Measurements from ENCODE around the gene POLN. TPM values are rescaled to one million over a fixed set of nuclear protein-coding genes. Genes with fewer than 3 reads are reported as not detected.

POLN gene
- total RNA-seq, 2 experiments from 2014 or later = 2.1 to 2.3 TPM

GRCh38 chr4:2070421-2071251 is 171.3 kb downstream of the POLN start:
- Mint-ChIP-seq H3K36me3 (ENCODE audit: low read depth) (no peaks in the 10 kb centered on the region), H3K27ac (no peak overlapping the region), H3K27me3 (no peaks in the 10 kb centered on the region), H3K4me3 (no peak overlapping the region), H3K9me3 (no peaks in the 10 kb centered on the region), H3K4me1 (ENCODE audit: low read depth) (no peaks in the 10 kb centered on the region)
- ChIA-PET CTCF (no interaction called here), POLR2A (no interaction called here)
- intact Hi-C loops (cut with DNase I, micrococcal nuclease) = no loop called here
- peaks cover 0 to 4% of the 10 kb centered on the region in 2 experiments for H3K9me3 ChIP-seq (ENCODE audit: control insufficient read depth in 1 of 2, insufficient read depth in 1 of 2, low read length in 2 of 2)
- no peaks in the 10 kb centered on the region for H3K4me1 ChIP-seq (ENCODE audit: insufficient read depth, low read length)
- no peak for ATAC-seq (ENCODE audit: poor library complexity)
- peak in 1 of 14 experiments; percentile 7 for DNase-seq
- no peak overlapping the region for H3K27ac ChIP-seq (ENCODE audit: low read depth in 1 of 2, low read length in 2 of 2)
- H3K36me3 ChIP-seq (ENCODE audit: insufficient read depth, low read length) = no peaks in the 10 kb centered on the region
- H3K4me3 ChIP-seq (ENCODE audit: low read length) = no peak overlapping the region
- H3K27me3 ChIP-seq (ENCODE audit: control insufficient read depth in 1 of 2, insufficient read depth in 2 of 2, low read length in 2 of 2) = no peaks in the 10 kb centered on the region
- TF ChIP-seq, protein P1, sequence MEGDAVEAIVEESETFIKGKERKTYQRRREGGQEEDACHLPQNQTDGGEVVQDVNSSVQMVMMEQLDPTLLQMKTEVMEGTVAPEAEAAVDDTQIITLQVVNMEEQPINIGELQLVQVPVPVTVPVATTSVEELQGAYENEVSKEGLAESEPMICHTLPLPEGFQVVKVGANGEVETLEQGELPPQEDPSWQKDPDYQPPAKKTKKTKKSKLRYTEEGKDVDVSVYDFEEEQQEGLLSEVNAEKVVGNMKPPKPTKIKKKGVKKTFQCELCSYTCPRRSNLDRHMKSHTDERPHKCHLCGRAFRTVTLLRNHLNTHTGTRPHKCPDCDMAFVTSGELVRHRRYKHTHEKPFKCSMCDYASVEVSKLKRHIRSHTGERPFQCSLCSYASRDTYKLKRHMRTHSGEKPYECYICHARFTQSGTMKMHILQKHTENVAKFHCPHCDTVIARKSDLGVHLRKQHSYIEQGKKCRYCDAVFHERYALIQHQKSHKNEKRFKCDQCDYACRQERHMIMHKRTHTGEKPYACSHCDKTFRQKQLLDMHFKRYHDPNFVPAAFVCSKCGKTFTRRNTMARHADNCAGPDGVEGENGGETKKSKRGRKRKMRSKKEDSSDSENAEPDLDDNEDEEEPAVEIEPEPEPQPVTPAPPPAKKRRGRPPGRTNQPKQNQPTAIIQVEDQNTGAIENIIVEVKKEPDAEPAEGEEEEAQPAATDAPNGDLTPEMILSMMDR (IDR thresholded peaks at IDR 0.05) = no peak

GRCh38 chr4:2069986-2070385 is 171.9 kb downstream of the POLN start:
- intact Hi-C loops (cut with DNase I, micrococcal nuclease) = no loop called here
- CTCF ChIA-PET = no interaction called here

DNA sequence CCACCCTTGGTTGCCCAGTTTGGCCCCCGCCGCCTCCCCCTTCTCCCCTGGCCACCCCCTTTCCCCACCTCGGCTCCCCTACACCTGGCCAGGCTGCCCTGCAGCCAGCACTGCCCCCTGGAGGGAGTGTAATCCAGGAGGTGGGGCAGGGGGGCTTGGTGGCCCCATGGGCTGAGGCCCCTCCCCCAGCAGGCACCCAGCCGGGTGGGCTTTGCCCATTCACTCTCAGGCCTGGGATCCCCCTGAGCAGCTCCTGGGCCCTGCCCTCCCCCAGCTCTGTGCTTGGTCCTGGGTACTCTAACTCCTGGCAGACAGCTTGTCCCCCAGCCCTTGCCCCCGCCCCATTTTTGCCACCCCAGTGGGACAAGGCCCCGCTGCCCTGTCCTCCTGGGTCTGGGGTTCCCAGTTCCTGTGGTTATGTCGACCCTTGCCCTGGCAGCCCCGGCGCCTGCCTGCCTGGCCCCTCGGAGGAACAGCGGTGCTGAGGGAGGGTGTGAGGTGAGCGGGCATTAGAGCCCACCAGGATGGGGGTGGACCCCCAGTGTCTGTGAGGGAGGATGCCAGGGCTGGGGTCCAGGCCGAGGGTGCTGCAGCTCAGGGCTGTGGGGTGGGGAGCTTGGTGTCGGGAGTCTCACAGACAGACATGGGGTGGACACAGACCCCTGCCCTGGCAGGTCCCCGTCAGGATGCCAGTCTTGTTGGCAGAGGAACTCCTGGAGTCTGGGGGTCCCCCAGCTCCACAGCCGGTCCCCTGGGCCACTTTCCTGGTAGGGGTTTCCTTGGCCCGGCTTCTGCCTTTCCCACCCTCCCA is 172.6 kb downstream of the POLN start:
- no peaks in the 10 kb centered on the region for H3K36me3 Mint-ChIP-seq (ENCODE audit: low read depth)
- CTCF ChIA-PET = no interaction called here
- H3K27me3 Mint-ChIP-seq = no peaks in the 10 kb centered on the region

More at GRCh38 chr4:2069986-2070385, 171.9 kb downstream of the POLN start:
- Histone ChIP-seq H3K27me3 (ENCODE audit: control insufficient read depth in 1 of 2, insufficient read depth in 2 of 2, low read length in 2 of 2) (no peaks in the 10 kb centered on the region), H3K9me3 (ENCODE audit: control insufficient read depth in 1 of 2, insufficient read depth in 1 of 2, low read length in 2 of 2) (peaks cover 0 to 4% of the 10 kb centered on the region in 2 experiments), H3K36me3 (ENCODE audit: insufficient read depth, low read length) (no peaks in the 10 kb centered on the region), H3K4me3 (ENCODE audit: low read length) (no peak overlapping the region), H3K27ac (ENCODE audit: low read depth in 1 of 2, low read length in 2 of 2) (no peak overlapping the region), H3K4me1 (ENCODE audit: insufficient read depth, low read length) (no peaks in the 10 kb centered on the region)
- DNase-seq (peak in 1 of 14 experiments; percentile 5), ATAC-seq (ENCODE audit: poor library complexity) (no peak)
- Mint-ChIP-seq H3K27me3 (no peaks in the 10 kb centered on the region), H3K9me3 (no peaks in the 10 kb centered on the region), H3K27ac (no peak overlapping the region), H3K4me3 (no peak overlapping the region), H3K36me3 (ENCODE audit: low read depth) (no peaks in the 10 kb centered on the region), H3K4me1 (ENCODE audit: low read depth) (no peaks in the 10 kb centered on the region)
- POLR2A ChIA-PET = no interaction called here
- TF ChIP-seq, protein P1 (IDR thresholded peaks at IDR 0.05) = no peak

More for the DNA sequence above, 172.6 kb downstream of the POLN start:
- H3K4me3 ChIP-seq (ENCODE audit: low read length) = no peak overlapping the region
- no peaks in the 10 kb centered on the region for H3K27me3 ChIP-seq (ENCODE audit: control insufficient read depth in 1 of 2, insufficient read depth in 2 of 2, low read length in 2 of 2)
- Mint-ChIP-seq H3K4me3 (no peak overlapping the region), H3K9me3 (no peaks in the 10 kb centered on the region), H3K27ac (no peak overlapping the region), H3K4me1 (ENCODE audit: low read depth) (no peaks in the 10 kb centered on the region)
- peak in 1 of 14 experiments; percentile 8 for DNase-seq
- no peaks in the 10 kb centered on the region for H3K36me3 ChIP-seq (ENCODE audit: insufficient read depth, low read length)
- no peaks in the 10 kb centered on the region for H3K4me1 ChIP-seq (ENCODE audit: insufficient read depth, low read length)
- no peak overlapping the region for H3K27ac ChIP-seq (ENCODE audit: low read depth in 1 of 2, low read length in 2 of 2)
- ATAC-seq (ENCODE audit: poor library complexity) = no peak
- POLR2A ChIA-PET = no interaction called here
- TF ChIP-seq, protein P1 (IDR thresholded peaks at IDR 0.05) = no peak
- intact Hi-C loops (cut with DNase I, micrococcal nuclease) = no loop called here
- H3K9me3 ChIP-seq (ENCODE audit: control insufficient read depth in 1 of 2, insufficient read depth in 1 of 2, low read length in 2 of 2) = peaks cover 0 to 4% of the 10 kb centered on the region in 2 experiments
